GM12875 (cell line): ENCODE measurements around the gene TUFT1.

ENCODE experiments used
- H3K4me3 ChIP-seq: one replicate; pipeline ENCODE4 v1.5.1; 2011; ENCODE audit warnings: low read depth, low read length, control low read depth
- TF ChIP-seq, protein P1 (sequence below): IDR thresholded peaks from 2 replicates; pipeline ENCODE4 v1.5.1; 2011; ENCODE audit warnings: low read depth, mild to moderate bottlenecking, control low read depth, inconsistent platforms, low read length, moderate library complexity, borderline replicate concordance; ENCODE audit not compliant: insufficient read depth

Gene TUFT1

GRCh38 chr1:151536499-151536898 is 3.6 kb upstream of the TUFT1 start:
- TF ChIP-seq, protein P1, sequence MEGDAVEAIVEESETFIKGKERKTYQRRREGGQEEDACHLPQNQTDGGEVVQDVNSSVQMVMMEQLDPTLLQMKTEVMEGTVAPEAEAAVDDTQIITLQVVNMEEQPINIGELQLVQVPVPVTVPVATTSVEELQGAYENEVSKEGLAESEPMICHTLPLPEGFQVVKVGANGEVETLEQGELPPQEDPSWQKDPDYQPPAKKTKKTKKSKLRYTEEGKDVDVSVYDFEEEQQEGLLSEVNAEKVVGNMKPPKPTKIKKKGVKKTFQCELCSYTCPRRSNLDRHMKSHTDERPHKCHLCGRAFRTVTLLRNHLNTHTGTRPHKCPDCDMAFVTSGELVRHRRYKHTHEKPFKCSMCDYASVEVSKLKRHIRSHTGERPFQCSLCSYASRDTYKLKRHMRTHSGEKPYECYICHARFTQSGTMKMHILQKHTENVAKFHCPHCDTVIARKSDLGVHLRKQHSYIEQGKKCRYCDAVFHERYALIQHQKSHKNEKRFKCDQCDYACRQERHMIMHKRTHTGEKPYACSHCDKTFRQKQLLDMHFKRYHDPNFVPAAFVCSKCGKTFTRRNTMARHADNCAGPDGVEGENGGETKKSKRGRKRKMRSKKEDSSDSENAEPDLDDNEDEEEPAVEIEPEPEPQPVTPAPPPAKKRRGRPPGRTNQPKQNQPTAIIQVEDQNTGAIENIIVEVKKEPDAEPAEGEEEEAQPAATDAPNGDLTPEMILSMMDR, result no peak
- no peak overlapping the region for H3K4me3 ChIP-seq

DNA sequence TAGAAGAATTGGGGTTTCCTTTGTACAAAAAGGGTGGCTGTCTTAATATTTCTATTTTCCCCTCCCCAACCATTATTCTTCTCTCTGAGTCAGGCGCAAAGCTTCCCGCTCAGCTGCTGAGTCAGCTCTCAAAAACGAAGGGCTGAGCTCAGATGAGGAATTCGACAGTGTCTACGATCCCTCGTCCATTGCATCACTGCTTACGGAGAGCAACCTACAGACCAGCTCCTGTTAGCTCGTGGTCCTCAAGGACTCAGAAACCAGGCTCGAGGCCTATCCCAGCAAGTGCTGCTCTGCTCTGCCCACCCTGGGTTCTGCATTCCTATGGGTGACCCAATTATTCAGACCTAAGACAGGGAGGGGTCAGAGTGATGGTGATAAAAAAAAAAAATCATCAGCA is 3.0 kb upstream of the TUFT1 start:
- TF ChIP-seq, protein P1, result no peak
- no peak overlapping the region for H3K4me3 ChIP-seq

- H3K4me3 ChIP-seq, result peak overlapping the region; percentile 75
- TF ChIP-seq, protein P1, result no peak
These were observed 638 bp upstream of the TUFT1 start for GRCh38 chr1:151539321-151540020.

GRCh38 chr1:151540982-151541377 is 871 bp downstream of the TUFT1 start:
- H3K4me3 ChIP-seq, result peak overlapping the region; percentile 75
- TF ChIP-seq, protein P1, result no peak

GRCh38 chr1:151541752-151542151 is 1.6 kb downstream of the TUFT1 start:
- TF ChIP-seq, protein P1, result no peak
- no peak overlapping the region for H3K4me3 ChIP-seq

DNA sequence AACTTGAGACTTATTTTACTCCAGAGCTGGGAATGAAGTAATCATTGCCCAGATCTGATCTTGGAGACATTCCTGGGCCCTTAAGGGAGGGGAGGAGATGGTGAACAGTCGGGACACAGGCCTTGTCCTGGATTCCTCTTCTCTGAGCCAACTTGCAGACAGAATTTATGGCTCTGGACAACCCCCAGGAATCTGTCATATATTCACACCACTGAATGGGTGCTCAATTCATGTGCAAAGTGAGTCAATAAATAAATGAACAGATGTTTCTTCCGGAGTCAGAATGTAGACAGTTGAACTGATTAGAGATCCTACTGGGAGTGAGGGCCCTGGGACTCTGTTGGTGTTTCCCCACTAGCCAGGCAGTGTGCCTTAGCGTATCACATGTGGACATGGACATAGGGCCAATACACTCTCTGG is 2.6 kb downstream of the TUFT1 start:
- TF ChIP-seq, protein P1, result no peak
- H3K4me3 ChIP-seq, result no peak overlapping the region

DNA sequence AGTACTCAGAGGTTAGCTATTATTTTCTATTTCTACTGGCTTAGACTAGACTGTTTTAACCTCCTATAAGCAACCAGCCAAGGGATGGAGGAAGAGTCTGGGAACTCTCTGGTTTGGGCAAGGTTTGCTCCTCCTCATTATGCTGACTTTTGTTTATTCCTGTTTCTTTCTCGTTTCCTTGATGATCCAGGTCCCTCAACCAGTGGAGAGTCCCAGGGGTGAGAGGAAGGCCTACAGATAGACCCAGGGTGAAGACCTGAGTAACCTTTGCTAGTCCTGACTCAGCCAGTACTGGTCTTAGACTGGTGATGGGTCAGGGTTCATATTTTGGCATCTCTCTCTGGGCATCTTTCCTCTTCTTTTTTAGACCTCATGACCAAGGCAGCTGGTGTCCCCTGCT is 5.4 kb downstream of the TUFT1 start:
- TF ChIP-seq, protein P1, result no peak
- H3K4me3 ChIP-seq, result no peak overlapping the region
